HEK293 (cell line): Measurements from ENCODE around the gene THY1.

Experiments
- CTCF ChIA-PET: fragments of 350-600 bp; formaldehyde crosslinking; extraction: SDS; loops from one replicate; lab custom pipeline; 2021; ENCODE audit warnings: antibody characterized with exemption; lab: Yijun Ruan, JAX
- POLR2A ChIA-PET: fragments of 300-600 bp; formaldehyde crosslinking; extraction: SDS; loops from one replicate; lab custom pipeline; 2020; ENCODE audit warnings: antibody characterized with exemption, inconsistent platforms; lab: Yijun Ruan, JAX
- H3K27ac ChIP-seq: fragments of 200-500 bp; sonication (Bioruptor generic); 2 replicates; pipeline ENCODE4 v1.5.1; 2014; ENCODE audit warnings: low read depth, low read length, control low read depth, inconsistent platforms; ENCODE audit errors: extremely low read depth
- H3K36me3 ChIP-seq, 2 experiments: fragments of 200-500 bp in 1 of 2; sonication (Bioruptor generic) in 1 of 2; 1 replicate in 1 of 2; 2 replicates in 1 of 2; pipeline ENCODE4 v1.5.1; 2014 to 2017; ENCODE audit warnings: inconsistent platforms in 2 of 2, low read length in 2 of 2; ENCODE audit not compliant: control insufficient read depth in 2 of 2, insufficient read depth in 1 of 2
- H3K4me1 ChIP-seq: fragments of 200-500 bp; sonication (Bioruptor generic); 2 replicates; pipeline ENCODE4 v1.5.1; 2014; ENCODE audit warnings: mild to moderate bottlenecking, low read length, inconsistent platforms; ENCODE audit not compliant: control insufficient read depth, insufficient read depth
- H3K4me3 ChIP-seq: 2 replicates; pipeline ENCODE4 v1.5.1; 2011; ENCODE audit warnings: low read depth, mild to moderate bottlenecking, control low read depth, low read length, moderate library complexity
- H3K9me3 ChIP-seq: fragments of 200-500 bp; sonication (Bioruptor generic); 2 replicates; pipeline ENCODE4 v1.5.1; 2014; ENCODE audit warnings: low read depth, low read length, inconsistent platforms; ENCODE audit not compliant: control insufficient read depth, insufficient read depth
- GLI2 ChIP-seq: fragments of 450-650 bp; formaldehyde crosslinking; IDR thresholded peaks from 2 replicates; pipeline ENCODE4; 2017; ENCODE audit warnings: missing biosample characterization, missing genetic modification characterization, low read depth, borderline replicate concordance
- GLIS1 ChIP-seq: fragments of 450-650 bp; formaldehyde crosslinking; IDR thresholded peaks from 2 replicates; pipeline ENCODE4 v1.5.1; 2016; ENCODE audit warnings: missing biosample characterization, missing genetic modification characterization
- HOXC10 ChIP-seq: sonication (generic); formaldehyde crosslinking; IDR thresholded peaks from 2 replicates; pipeline ENCODE4 v1.8.1; 2023; ENCODE audit warnings: mild to moderate bottlenecking, missing genetic modification reagents
- HOXD13 ChIP-seq: sonication (generic); formaldehyde crosslinking; IDR thresholded peaks from 2 replicates; pipeline ENCODE4 v1.8.0; 2022; ENCODE audit warnings: missing genetic modification reagents, borderline replicate concordance
- KLF7 ChIP-seq: fragments of 450-650 bp; formaldehyde crosslinking; IDR thresholded peaks from 2 replicates; pipeline ENCODE4 v1.5.1; 2016; ENCODE audit warnings: missing biosample characterization, missing genetic modification characterization, borderline replicate concordance
- PRDM1 ChIP-seq: fragments of 450-650 bp; formaldehyde crosslinking; IDR thresholded peaks from 2 replicates; pipeline ENCODE4; 2016; ENCODE audit warnings: missing biosample characterization, missing genetic modification characterization
- SCRT2 ChIP-seq: fragments of 450-650 bp; formaldehyde crosslinking; IDR thresholded peaks from 2 replicates; pipeline ENCODE4 v1.5.1; 2016; ENCODE audit warnings: missing biosample characterization, missing genetic modification characterization
- SETDB1 ChIP-seq: IDR thresholded peaks from one replicate; pipeline ENCODE4 v1.6.1; 2017; ENCODE audit warnings: mild to moderate bottlenecking, low read length, moderate library complexity, mixed read lengths; ENCODE audit not compliant: insufficient read length
- ZBTB20 ChIP-seq: fragments of 450-650 bp; formaldehyde crosslinking; IDR thresholded peaks from 2 replicates; pipeline ENCODE4 v1.5.1; 2016; ENCODE audit warnings: missing biosample characterization, missing genetic modification characterization
- ZBTB48 ChIP-seq: fragments of 450-650 bp; formaldehyde crosslinking; IDR thresholded peaks from 2 replicates; pipeline ENCODE4 v1.5.1; 2016; ENCODE audit warnings: missing biosample characterization, missing genetic modification characterization
- ZNF133 ChIP-seq: fragments of 450-650 bp; formaldehyde crosslinking; IDR thresholded peaks from 2 replicates; pipeline ENCODE4 v1.5.1; 2016; ENCODE audit warnings: missing biosample characterization, missing genetic modification characterization
- ZNF202 ChIP-seq: fragments of 450-650 bp; formaldehyde crosslinking; IDR thresholded peaks from 2 replicates; pipeline ENCODE4 v1.5.1; 2016; ENCODE audit warnings: missing biosample characterization, missing genetic modification characterization, borderline replicate concordance
- ZNF211 ChIP-seq: fragments of 450-650 bp; formaldehyde crosslinking; IDR thresholded peaks from 2 replicates; pipeline ENCODE4 v1.5.1; 2016; ENCODE audit warnings: low read depth, missing biosample characterization, missing genetic modification characterization
- ZNF324 ChIP-seq: fragments of 450-650 bp; formaldehyde crosslinking; IDR thresholded peaks from 2 replicates; pipeline ENCODE4 v1.5.1; 2016; ENCODE audit warnings: missing biosample characterization, missing genetic modification characterization
- ZNF335 ChIP-seq: fragments of 450-650 bp; formaldehyde crosslinking; conservative IDR thresholded peaks from 2 replicates; pipeline ENCODE4 v1.5.1; 2016; ENCODE audit warnings: missing biosample characterization, missing genetic modification characterization
- ZNF341 ChIP-seq: fragments of 450-650 bp; formaldehyde crosslinking; IDR thresholded peaks from 2 replicates; pipeline ENCODE4; 2016; ENCODE audit warnings: low read depth, missing biosample characterization, missing genetic modification characterization
- ZNF354C ChIP-seq: fragments of 450-650 bp; formaldehyde crosslinking; IDR thresholded peaks from 2 replicates; pipeline ENCODE4 v1.5.1; 2016; ENCODE audit warnings: missing biosample characterization, missing genetic modification characterization, low read depth, borderline replicate concordance
- ZNF416 ChIP-seq: fragments of 450-650 bp; formaldehyde crosslinking; IDR thresholded peaks from 2 replicates; pipeline ENCODE4 v1.5.1; 2016; ENCODE audit warnings: missing biosample characterization, missing genetic modification characterization
- ZNF529 ChIP-seq: fragments of 450-650 bp; formaldehyde crosslinking; IDR thresholded peaks from 2 replicates; pipeline ENCODE4 v1.5.1; 2017; ENCODE audit warnings: missing genetic modification characterization, missing biosample characterization; ENCODE audit not compliant: insufficient replicate concordance
- ZNF530 ChIP-seq: fragments of 450-650 bp; formaldehyde crosslinking; IDR thresholded peaks from 2 replicates; pipeline ENCODE4 v1.5.1; 2016; ENCODE audit warnings: low read depth, missing biosample characterization, missing genetic modification characterization
- ZNF624 ChIP-seq: fragments of 450-650 bp; formaldehyde crosslinking; IDR thresholded peaks from 2 replicates; pipeline ENCODE4 v1.5.1; 2017; ENCODE audit warnings: missing biosample characterization, missing genetic modification characterization
- ZSCAN30 ChIP-seq: fragments of 450-650 bp; IDR thresholded peaks from 2 replicates; pipeline ENCODE4 v1.5.1; 2018; ENCODE audit warnings: missing biosample characterization, mild to moderate bottlenecking, missing genetic modification characterization, moderate library complexity
- TF ChIP-seq, protein P1 (sequence below): fragments of 450-650 bp; formaldehyde crosslinking; IDR thresholded peaks from 2 replicates; pipeline ENCODE4 v1.5.1; 2016; ENCODE audit warnings: missing biosample characterization, missing genetic modification characterization, borderline replicate concordance
- TF ChIP-seq, protein P2 (sequence below): fragments of 450-650 bp; formaldehyde crosslinking; IDR thresholded peaks from 2 replicates; pipeline ENCODE4 v1.5.1; 2016; ENCODE audit warnings: missing biosample characterization, missing genetic modification characterization

The THY1 gene

GRCh38 chr11:119414321-119414720, 8.7 kb downstream of the THY1 start:
- no peak overlapping the region for H3K27ac ChIP-seq
- no peaks in the 10 kb centered on the region for H3K36me3 ChIP-seq
- ChIA-PET CTCF (interaction anchor here (1.2 kb wide), 1 partner anchor 76 kb away, joined by 3 read pairs; no protein-coding TSS in a partner anchor), POLR2A (no interaction called here)
- no peak overlapping the region for H3K4me3 ChIP-seq
- no peaks in the 10 kb centered on the region for H3K4me1 ChIP-seq
- no peaks in the 10 kb centered on the region for H3K9me3 ChIP-seq
- TF ChIP-seq PRDM1 (tag by site-specific recombination) (peak; percentile 59), ZNF341 (no peak), KLF7 (tag by site-specific recombination) (no peak), ZNF624 (tag by site-specific recombination) (no peak), ZNF354C (no peak), ZNF211 (tag by site-specific recombination) (no peak), HOXC10 (CRISPR knock-in tag) (no peak), ZNF530 (tag by site-specific recombination) (no peak), GLI2 (tag by site-specific recombination) (no peak), SCRT2 (tag by site-specific recombination) (no peak), SETDB1 (peak; percentile 23), HOXD13 (CRISPR knock-in tag) (no peak), ZNF335 (tag by site-specific recombination) (no peak)
- TF ChIP-seq, protein P1, sequence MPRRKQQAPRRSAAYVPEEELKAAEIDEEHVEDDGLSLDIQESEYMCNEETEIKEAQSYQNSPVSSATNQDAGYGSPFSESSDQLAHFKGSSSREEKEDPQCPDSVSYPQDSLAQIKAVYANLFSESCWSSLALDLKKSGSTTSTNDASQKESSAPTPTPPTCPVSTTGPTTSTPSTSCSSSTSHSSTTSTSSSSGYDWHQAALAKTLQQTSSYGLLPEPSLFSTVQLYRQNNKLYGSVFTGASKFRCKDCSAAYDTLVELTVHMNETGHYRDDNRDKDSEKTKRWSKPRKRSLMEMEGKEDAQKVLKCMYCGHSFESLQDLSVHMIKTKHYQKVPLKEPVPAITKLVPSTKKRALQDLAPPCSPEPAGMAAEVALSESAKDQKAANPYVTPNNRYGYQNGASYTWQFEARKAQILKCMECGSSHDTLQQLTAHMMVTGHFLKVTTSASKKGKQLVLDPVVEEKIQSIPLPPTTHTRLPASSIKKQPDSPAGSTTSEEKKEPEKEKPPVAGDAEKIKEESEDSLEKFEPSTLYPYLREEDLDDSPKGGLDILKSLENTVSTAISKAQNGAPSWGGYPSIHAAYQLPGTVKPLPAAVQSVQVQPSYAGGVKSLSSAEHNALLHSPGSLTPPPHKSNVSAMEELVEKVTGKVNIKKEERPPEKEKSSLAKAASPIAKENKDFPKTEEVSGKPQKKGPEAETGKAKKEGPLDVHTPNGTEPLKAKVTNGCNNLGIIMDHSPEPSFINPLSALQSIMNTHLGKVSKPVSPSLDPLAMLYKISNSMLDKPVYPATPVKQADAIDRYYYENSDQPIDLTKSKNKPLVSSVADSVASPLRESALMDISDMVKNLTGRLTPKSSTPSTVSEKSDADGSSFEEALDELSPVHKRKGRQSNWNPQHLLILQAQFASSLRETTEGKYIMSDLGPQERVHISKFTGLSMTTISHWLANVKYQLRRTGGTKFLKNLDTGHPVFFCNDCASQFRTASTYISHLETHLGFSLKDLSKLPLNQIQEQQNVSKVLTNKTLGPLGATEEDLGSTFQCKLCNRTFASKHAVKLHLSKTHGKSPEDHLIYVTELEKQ (tag by site-specific recombination): no peak

GRCh38 chr11:119412072-119412471, 10.9 kb downstream of the THY1 start:
- Histone ChIP-seq H3K36me3 (no peaks in the 10 kb centered on the region), H3K27ac (no peak overlapping the region), H3K9me3 (no peaks in the 10 kb centered on the region), H3K4me1 (no peaks in the 10 kb centered on the region), H3K4me3 (no peak overlapping the region)
- TF ChIP-seq ZNF529 (tag by site-specific recombination) (peak; percentile 96), ZNF133 (peak; percentile 65; the same call in 1 of the 2 replicates), ZBTB20 (tag by site-specific recombination) (no peak)
- ChIA-PET CTCF (interaction anchor here (0.6 kb wide), 1 partner anchor 26 kb away, joined by 3 read pairs; no protein-coding TSS in a partner anchor), POLR2A (no interaction called here)

DNA sequence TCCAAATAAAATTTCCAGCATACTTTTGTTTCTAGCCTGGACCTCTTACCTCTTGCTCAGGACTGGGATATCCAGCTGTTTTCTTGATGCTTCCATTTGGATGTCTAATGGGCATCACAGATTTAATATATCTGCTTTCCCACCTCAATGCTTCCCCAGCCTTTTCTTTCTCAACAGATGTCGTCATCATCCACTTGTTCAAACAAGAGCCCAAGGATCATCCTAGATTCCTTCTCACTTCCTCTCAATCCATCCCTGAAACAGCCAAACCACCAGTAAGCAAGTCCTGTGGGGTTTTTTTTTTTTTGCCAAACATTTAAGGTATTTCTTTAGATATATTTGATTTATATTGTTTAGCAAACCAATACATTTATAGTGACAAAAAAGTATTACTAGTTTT, 12.5 kb downstream of the THY1 start:
- no peak overlapping the region for H3K27ac ChIP-seq
- ChIA-PET CTCF (interaction anchor here (0.7 kb wide), 1 partner anchor 231 kb away, joined by 3 read pairs; no protein-coding TSS in a partner anchor), POLR2A (no interaction called here)
- H3K4me1 ChIP-seq: no peaks in the 10 kb centered on the region
- no peaks in the 10 kb centered on the region for H3K36me3 ChIP-seq
- TF ChIP-seq ZNF202: no peak
- no peak for TF ChIP-seq ZBTB48 (tag by site-specific recombination)
- TF ChIP-seq, protein P2, sequence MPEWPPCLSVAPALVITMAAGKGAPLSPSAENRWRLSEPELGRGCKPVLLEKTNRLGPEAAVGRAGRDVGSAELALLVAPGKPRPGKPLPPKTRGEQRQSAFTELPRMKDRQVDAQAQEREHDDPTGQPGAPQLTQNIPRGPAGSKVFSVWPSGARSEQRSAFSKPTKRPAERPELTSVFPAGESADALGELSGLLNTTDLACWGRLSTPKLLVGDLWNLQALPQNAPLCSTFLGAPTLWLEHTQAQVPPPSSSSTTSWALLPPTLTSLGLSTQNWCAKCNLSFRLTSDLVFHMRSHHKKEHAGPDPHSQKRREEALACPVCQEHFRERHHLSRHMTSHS (tag by site-specific recombination): no peak
- TF ChIP-seq ZSCAN30 (tag by site-specific recombination): no peak
- no peak for TF ChIP-seq ZNF416
- TF ChIP-seq GLIS1 (tag by site-specific recombination): no peak
- TF ChIP-seq ZNF324 (tag by site-specific recombination): no peak
- no peaks in the 10 kb centered on the region for H3K9me3 ChIP-seq
- H3K4me3 ChIP-seq: no peak overlapping the region
